HUES64 (cell line): ENCODE measurements around the gene PDE4D.
A peak's percentile ranks its signal among the peaks of the same experiment; 100 is the strongest.

Experiments used
- H3K27ac ChIP-seq: 2 replicates; pipeline ENCODE4 v1.7.0; 2013; ENCODE audit warnings: low read depth, low read length, inconsistent platforms
- H3K27me3 ChIP-seq: 2 replicates; pipeline ENCODE4 v1.6.1; 2013; ENCODE audit warnings: mild to moderate bottlenecking, low read length; ENCODE audit not compliant: insufficient read depth
- H3K36me3 ChIP-seq: 2 replicates; pipeline ENCODE4 v1.6.1; 2013; ENCODE audit warnings: mild to moderate bottlenecking, low read length; ENCODE audit not compliant: insufficient read depth
- H3K4me1 ChIP-seq: 2 replicates; pipeline ENCODE4 v1.6.1; 2013; ENCODE audit warnings: mild to moderate bottlenecking, low read length, moderate library complexity; ENCODE audit not compliant: insufficient read depth
- H3K4me3 ChIP-seq: 2 replicates; pipeline ENCODE4 v1.5.1; 2013; ENCODE audit warnings: mild to moderate bottlenecking, low read length, moderate library complexity
- H3K9ac ChIP-seq: 2 replicates; pipeline ENCODE4 v1.6.1; 2013; ENCODE audit warnings: mild to moderate bottlenecking, low read depth, low read length
- H3K9me3 ChIP-seq: 2 replicates; pipeline ENCODE4 v1.6.1; 2013; ENCODE audit warnings: low read depth, low read length; ENCODE audit not compliant: insufficient read depth
- WGBS: fragments of 150-250, 120-280 bp; methylation state at CpG from one replicate; pipeline ENCODE4 v1.1.7; 2013; ENCODE audit warnings: missing lambda C conversion rate; 5-methylcytosine and 5-hydroxymethylcytosine counted together

PDE4D gene

DNA sequence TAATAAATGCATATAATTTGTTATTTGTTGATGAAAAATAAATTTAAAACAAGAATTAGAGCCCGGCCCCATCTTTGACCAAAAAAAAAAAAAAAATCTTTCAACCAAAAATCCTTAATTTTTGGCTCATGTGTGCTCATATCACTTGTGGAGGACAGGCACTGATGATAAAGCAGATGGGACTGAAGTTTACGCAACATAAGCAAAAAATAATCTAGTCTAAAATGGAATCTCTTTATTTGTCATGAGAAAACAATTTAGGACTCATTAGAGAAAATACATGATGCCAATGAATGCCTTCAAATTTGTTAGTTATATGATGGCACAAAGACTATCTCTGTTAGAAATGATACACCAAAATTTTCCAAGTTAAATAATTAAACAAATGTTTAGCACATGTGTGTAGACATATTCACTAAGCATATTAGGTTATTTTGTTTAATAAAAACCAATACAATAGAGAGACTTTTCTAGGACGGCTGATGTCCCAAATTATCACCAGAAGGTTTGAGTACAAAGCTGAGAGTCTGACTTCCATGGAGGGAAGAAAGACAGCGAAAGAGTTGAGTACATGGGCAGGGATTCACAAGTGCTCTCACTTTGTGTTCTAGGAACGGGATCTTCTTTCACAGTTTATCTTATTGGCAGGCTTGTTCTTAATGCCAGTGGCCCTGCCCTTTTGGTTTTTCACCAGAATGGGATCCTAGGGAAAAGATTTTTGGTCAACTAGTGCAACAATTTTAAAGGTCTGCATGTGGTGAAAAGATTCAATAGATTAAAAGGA, 689.2 kb downstream of the PDE4D start:
- WGBS, result 77% methylated on average over 4 of the region's 5 CpGs
- no peaks in the 10 kb centered on the region for H3K36me3 ChIP-seq
- no peaks in the 10 kb centered on the region for H3K27me3 ChIP-seq
- no peak overlapping the region for H3K9ac ChIP-seq
- H3K4me3 ChIP-seq, result no peak overlapping the region
- no peaks in the 10 kb centered on the region for H3K9me3 ChIP-seq
- H3K27ac ChIP-seq, result no peak overlapping the region
- no peaks in the 10 kb centered on the region for H3K4me1 ChIP-seq

DNA sequence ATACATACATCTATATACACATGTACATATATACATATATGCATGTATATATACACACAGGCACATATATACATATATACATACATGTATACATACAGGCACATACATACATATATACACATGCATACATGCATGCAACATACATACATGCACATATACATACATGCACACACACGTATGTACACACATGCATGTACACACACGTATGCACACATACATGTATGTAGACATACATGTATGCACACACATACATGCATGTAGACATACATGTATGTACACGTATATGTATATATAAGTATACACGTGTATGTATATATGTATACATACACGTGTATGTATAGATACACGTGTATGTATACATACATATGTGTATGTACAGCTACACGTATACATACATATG, 693.7 kb downstream of the PDE4D start:
- no peak overlapping the region for H3K9ac ChIP-seq
- no peak overlapping the region for H3K4me3 ChIP-seq
- H3K36me3 ChIP-seq, result no peaks in the 10 kb centered on the region
- 92% methylated on average over 2 of the region's 7 CpGs for WGBS
- H3K27me3 ChIP-seq, result no peaks in the 10 kb centered on the region
- H3K4me1 ChIP-seq, result no peaks in the 10 kb centered on the region
- no peaks in the 10 kb centered on the region for H3K9me3 ChIP-seq
- no peak overlapping the region for H3K27ac ChIP-seq

DNA sequence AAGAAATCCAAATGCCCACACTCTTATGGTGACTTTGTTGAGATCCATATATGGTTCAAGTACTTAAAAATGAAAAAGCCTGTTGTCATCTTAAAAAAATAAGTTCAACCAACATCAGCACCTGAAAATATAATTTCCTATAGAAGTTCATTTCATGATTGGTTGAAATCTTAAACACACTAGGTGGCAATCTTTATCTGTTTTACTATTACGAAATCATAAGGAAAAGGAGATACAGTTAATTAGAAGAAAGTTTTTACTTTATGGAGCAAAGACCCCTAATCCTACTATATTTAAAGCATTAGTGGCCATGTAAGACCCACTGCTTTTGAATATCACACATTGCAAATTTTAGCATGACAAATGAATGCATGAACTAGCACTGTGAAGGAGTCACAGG, 694.7 kb downstream of the PDE4D start:
- WGBS, result no CpG with 5 or more reads among the region's 1 CpG
- H3K27me3 ChIP-seq, result no peaks in the 10 kb centered on the region
- no peak overlapping the region for H3K4me3 ChIP-seq
- H3K4me1 ChIP-seq, result no peaks in the 10 kb centered on the region
- no peak overlapping the region for H3K27ac ChIP-seq
- H3K9ac ChIP-seq, result no peak overlapping the region
- H3K36me3 ChIP-seq, result no peaks in the 10 kb centered on the region
- H3K9me3 ChIP-seq, result no peaks in the 10 kb centered on the region

DNA sequence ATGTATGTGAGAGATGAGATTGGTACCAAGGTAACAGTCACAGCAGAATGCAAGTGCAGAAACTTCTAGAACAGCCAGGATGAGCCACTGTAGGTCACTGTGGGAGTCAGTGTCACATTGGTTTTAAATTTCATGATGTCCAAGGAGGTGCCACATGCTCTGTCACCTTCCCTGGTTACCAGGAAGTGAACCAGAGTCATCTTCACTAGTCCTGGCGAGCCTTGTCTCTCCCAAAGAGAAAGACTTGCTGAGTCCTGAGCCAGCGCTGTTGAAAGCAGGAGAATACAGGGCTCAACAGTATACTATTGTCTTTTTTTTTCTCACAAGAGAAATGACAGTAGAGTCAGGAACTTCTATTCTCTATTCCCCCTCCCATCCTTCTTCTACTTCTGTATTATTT, 695.2 kb downstream of the PDE4D start:
- Histone ChIP-seq H3K4me1 (no peaks in the 10 kb centered on the region), H3K27ac (no peak overlapping the region), H3K36me3 (no peaks in the 10 kb centered on the region), H3K9me3 (no peaks in the 10 kb centered on the region), H3K27me3 (no peaks in the 10 kb centered on the region), H3K4me3 (no peak overlapping the region), H3K9ac (no peak overlapping the region)
- 89% methylated on average over 2 of the region's 2 CpGs for WGBS

DNA sequence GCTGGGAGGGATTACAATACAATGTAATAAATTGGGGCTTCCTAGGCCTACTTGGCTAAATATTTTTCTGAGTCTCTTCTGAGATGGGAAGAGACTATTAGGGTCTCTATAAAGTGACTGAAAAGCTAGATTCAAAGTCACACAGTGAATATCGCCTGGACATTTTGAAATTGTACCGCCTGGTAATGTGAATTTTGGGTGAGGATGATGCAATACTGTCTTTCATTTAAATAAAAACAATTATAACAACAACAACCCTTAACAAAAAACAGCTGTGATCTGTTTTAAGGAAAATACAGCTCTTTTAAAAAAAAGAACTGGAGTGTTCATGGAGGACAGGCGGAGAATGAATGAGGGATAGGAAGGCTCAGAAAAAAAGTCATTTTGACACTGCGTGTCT, 695.6 kb downstream of the PDE4D start:
- Histone ChIP-seq H3K9me3 (no peaks in the 10 kb centered on the region), H3K4me1 (no peaks in the 10 kb centered on the region), H3K27me3 (no peaks in the 10 kb centered on the region), H3K27ac (no peak overlapping the region), H3K9ac (no peak overlapping the region), H3K4me3 (no peak overlapping the region), H3K36me3 (no peaks in the 10 kb centered on the region)
- WGBS, result 90% methylated on average over 3 of the region's 4 CpGs

DNA sequence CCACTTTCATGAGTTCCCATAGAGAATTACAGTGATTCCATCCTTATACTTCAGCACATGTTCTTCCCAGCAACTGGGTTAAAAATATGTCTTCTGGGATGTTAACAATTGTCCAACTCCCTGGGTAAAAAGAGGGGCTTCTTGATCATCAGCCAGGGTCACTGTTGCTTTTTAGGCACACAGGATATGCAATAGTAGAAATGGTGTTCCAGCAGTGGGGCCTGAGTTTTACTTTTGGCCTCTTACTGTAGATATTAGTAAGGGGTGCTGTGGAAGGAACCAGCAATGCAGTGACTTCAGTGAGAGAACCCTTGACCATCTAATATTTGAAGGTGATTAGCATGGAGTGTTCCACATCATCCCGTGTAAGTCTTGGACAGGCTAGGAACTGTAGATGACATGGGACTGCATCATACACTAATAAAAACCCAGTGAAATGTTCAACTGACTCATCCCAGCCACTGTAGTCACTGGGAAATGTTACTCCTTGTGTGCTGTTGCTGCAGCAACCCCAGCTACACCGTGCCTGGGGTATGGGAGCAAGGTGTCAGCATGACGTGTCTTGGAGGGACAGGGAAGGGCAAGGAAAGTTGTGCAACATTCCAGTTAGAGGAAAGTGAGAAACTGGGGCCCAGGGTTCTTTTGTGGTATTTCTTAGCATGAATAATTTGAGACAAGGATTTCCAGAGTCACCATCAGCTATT, 699.8 kb downstream of the PDE4D start:
- H3K4me1 ChIP-seq, result no peaks in the 10 kb centered on the region
- no peaks in the 10 kb centered on the region for H3K9me3 ChIP-seq
- H3K4me3 ChIP-seq, result no peak overlapping the region
- H3K36me3 ChIP-seq, result no peaks in the 10 kb centered on the region
- no peak overlapping the region for H3K27ac ChIP-seq
- H3K9ac ChIP-seq, result no peak overlapping the region
- WGBS, result 95% methylated on average over 3 of the region's 3 CpGs
- H3K27me3 ChIP-seq, result no peaks in the 10 kb centered on the region

DNA sequence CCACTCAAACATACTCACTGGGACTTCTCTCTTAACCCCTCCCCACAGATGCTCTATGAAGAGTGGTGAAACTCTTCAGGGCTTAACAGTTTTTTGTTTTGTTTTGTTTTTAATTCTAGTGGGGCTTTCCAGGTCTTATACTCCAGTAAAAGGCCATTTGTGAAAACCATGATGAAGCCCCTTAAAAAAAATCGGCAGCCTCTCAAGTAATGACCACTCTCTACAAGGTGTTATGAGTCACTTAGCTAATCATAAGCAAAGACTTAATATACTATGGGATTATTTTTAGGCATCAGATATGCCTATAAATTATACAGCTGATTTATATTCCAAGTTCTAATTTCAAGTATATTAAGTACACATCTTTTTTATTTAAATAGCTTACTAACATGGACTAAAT, 702.8 kb downstream of the PDE4D start:
- no peak overlapping the region for H3K4me3 ChIP-seq
- no peak overlapping the region for H3K27ac ChIP-seq
- no peak overlapping the region for H3K9ac ChIP-seq
- no peaks in the 10 kb centered on the region for H3K36me3 ChIP-seq
- no peaks in the 10 kb centered on the region for H3K9me3 ChIP-seq
- no peaks in the 10 kb centered on the region for H3K27me3 ChIP-seq
- WGBS, result 80% methylated on average over 1 of the region's 1 CpG
- peaks cover 9% of the 10 kb centered on the region for H3K4me1 ChIP-seq

GRCh38 chr5:59189472-59190244, 703.9 kb downstream of the PDE4D start:
- Histone ChIP-seq H3K27ac (no peak overlapping the region), H3K4me1 (peaks cover 9% of the 10 kb centered on the region)
- WGBS, result 86% methylated on average over 6 of the region's 7 CpGs

DNA sequence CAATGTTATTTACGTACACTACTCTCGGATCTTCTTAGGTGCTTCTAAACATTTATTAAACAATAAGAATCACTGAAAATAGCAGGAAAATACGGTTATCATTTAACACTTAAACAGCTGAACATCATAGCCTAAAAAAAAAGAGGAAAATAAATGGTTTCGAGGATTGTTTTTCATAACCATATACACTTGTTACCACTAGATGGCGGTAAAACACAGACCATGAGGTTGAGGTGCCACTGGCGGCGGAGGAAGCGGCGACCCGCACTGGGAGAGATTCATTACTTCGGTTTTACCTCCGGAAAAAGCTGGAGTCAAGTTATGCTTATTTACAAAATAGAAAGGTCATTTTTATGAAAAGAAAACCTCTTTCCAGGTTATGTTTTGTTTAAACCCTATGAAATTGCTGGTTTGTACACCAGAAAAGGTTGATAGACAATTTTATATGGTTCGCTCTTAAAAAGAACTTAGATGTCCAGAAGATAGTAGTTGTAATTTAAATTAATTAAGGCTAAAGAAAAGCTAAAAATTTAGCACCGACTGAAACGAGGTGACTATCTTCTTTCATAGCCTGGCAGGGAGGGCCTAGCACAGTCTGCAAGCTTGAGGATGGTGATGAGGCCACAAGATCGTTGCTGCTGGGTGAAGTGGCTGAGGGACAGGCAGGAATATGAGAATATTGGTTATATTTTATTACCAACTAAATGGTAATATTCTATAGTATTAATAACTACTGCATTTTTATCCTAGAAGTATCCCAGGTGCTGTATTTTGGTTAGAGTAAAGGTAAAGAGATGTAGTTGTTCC, 704.9 kb downstream of the PDE4D start:
- Histone ChIP-seq H3K27me3 (no peaks in the 10 kb centered on the region), H3K4me3 (no peak overlapping the region), H3K4me1 (peaks cover 11% of the 10 kb centered on the region), H3K27ac (no peak overlapping the region), H3K36me3 (no peaks in the 10 kb centered on the region), H3K9me3 (no peaks in the 10 kb centered on the region), H3K9ac (no peak overlapping the region)
- WGBS, result 11% methylated on average over 12 of the region's 16 CpGs

More at GRCh38 chr5:59189472-59190244, 703.9 kb downstream of the PDE4D start:
- H3K9ac ChIP-seq, result no peak overlapping the region
- no peak overlapping the region for H3K4me3 ChIP-seq
- no peaks in the 10 kb centered on the region for H3K27me3 ChIP-seq
- no peaks in the 10 kb centered on the region for H3K9me3 ChIP-seq
- H3K36me3 ChIP-seq, result no peaks in the 10 kb centered on the region

- 0 out of 2 replicates have a peak overlapping the region, but pooled peaks have one; percentile 6 for H3K27ac ChIP-seq
- H3K9me3 ChIP-seq, result no peaks in the 10 kb centered on the region
- 48% methylated on average over 4 of the region's 4 CpGs for WGBS
- peaks cover 19% of the 10 kb centered on the region for H3K4me1 ChIP-seq
- no peaks in the 10 kb centered on the region for H3K27me3 ChIP-seq
- no peak overlapping the region for H3K4me3 ChIP-seq
- no peaks in the 10 kb centered on the region for H3K36me3 ChIP-seq
- no peak overlapping the region for H3K9ac ChIP-seq
These were observed 705.7 kb downstream of the PDE4D start for GRCh38 chr5:59187857-59188256.
